Activated naive CD8-positive, alpha-beta T cell (primary cell): ENCODE data around the gene ZPR1.

Experiments used
- H3K27ac Mint-ChIP-seq: one replicate; pipeline ENCODE4 v1.8.0; 2021; ENCODE audit warnings: mixed read lengths
- H3K27me3 Mint-ChIP-seq: one replicate; pipeline ENCODE4 v1.8.0; 2021; ENCODE audit warnings: mixed read lengths
- H3K36me3 Mint-ChIP-seq: one replicate; pipeline ENCODE4 v1.8.0; 2021; ENCODE audit warnings: mixed read lengths
- H3K4me1 Mint-ChIP-seq: one replicate; pipeline ENCODE4 v1.8.0; 2021; ENCODE audit warnings: low read depth, mixed read lengths
- H3K4me3 Mint-ChIP-seq: one replicate; pipeline ENCODE4 v1.8.0; 2021; ENCODE audit warnings: mild to moderate bottlenecking, mixed read lengths
- H3K9me3 Mint-ChIP-seq: one replicate; pipeline ENCODE4 v1.8.0; 2021; ENCODE audit warnings: low read depth, mixed read lengths

ZPR1 gene

DNA sequence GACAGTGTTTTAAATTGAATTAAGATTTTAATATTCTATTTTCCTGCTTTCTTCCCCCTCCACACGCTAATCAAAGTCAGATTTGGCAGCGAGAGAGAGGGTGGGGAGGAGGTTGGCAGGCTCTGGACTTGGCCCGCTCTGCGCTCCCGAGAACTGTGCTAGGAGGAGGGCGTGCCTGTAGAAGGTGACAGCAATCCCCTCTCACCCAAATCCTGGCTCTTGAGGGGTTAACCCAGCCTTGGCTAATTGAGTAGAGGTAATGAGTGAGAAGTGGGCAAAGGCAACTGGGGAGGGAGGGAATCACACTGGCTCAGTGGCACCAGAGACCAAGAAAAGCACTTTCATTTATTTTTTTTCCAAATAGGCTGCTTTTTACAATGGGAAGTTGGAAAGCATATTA is 57.2 kb downstream of the ZPR1 start:
- H3K4me3 Mint-ChIP-seq, result no peak overlapping the region
- no peaks in the 10 kb centered on the region for H3K36me3 Mint-ChIP-seq
- no peaks in the 10 kb centered on the region for H3K9me3 Mint-ChIP-seq
- H3K4me1 Mint-ChIP-seq, result peaks cover 8% of the 10 kb centered on the region
- H3K27ac Mint-ChIP-seq, result no peak overlapping the region
- H3K27me3 Mint-ChIP-seq, result peaks cover 3% of the 10 kb centered on the region

DNA sequence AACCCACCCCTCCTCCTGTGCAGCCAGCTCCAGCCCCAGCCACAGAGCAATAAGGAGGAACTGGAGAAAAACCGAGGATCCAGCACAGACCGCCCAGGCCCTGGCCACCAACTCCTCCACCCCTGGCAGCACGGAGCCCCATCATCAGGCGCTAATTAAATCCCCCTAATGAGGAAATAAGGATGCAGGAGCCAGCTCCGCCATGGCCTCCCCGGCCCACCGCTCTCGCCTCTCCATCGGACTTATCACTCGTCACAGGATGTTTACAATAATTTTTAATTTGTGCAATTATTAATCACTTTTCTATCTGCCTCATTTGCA is 57.6 kb downstream of the ZPR1 start:
- no peak overlapping the region for H3K27ac Mint-ChIP-seq
- H3K36me3 Mint-ChIP-seq, result no peaks in the 10 kb centered on the region
- no peaks in the 10 kb centered on the region for H3K9me3 Mint-ChIP-seq
- H3K4me3 Mint-ChIP-seq, result no peak overlapping the region
- peaks cover 8% of the 10 kb centered on the region for H3K4me1 Mint-ChIP-seq
- H3K27me3 Mint-ChIP-seq, result peaks cover 3% of the 10 kb centered on the region

DNA sequence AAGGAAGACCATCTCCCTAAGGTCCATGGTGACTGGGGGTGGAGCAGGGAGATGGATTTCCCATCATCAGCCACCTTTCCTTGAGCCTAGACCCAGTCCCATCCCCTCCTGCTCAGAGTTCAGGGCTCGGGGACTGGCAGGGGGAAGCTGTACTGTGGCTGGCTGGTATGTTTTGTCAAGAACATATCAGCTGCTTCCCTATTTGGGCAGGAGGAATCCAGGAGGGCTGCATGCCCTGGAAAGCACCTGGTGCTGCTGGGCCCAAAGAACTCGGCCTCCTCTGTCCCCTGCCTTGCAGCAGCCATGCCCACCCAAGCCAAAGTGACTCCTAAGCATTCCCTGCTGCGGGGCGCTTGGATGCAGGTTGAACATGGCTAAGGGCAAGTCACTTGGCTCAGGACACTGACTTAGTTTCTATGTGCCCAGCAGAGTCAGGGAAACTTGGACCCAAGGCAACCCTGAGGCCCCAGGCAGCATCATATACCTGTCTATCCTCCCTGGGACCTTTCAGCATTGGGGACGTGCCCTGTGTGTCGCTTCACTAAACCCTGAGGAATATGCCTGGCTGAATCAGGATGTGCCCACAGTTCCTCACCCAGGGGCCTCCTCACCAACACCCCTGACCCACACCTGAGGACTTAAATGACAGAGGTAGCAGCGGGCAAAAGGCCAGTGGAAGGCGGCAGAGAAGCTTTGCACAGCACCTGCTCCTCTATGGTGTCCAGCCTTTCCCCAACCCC is 58.2 kb downstream of the ZPR1 start:
- Mint-ChIP-seq H3K36me3 (no peaks in the 10 kb centered on the region), H3K4me3 (no peak overlapping the region), H3K27me3 (peaks cover 3% of the 10 kb centered on the region), H3K4me1 (peaks cover 8% of the 10 kb centered on the region), H3K27ac (no peak overlapping the region), H3K9me3 (no peaks in the 10 kb centered on the region)

GRCh38 chr11:116727990-116728389 is 59.8 kb downstream of the ZPR1 start:
- Mint-ChIP-seq H3K36me3 (no peaks in the 10 kb centered on the region), H3K27ac (no peak overlapping the region), H3K9me3 (no peaks in the 10 kb centered on the region), H3K4me1 (peaks cover 6% of the 10 kb centered on the region), H3K4me3 (no peak overlapping the region), H3K27me3 (peaks cover 3% of the 10 kb centered on the region)

GRCh38 chr11:116725434-116726221 is 62.2 kb downstream of the ZPR1 start:
- Mint-ChIP-seq H3K4me1 (no peaks in the 10 kb centered on the region), H3K9me3 (no peaks in the 10 kb centered on the region), H3K27ac (no peak overlapping the region), H3K27me3 (peaks cover 3% of the 10 kb centered on the region), H3K36me3 (no peaks in the 10 kb centered on the region), H3K4me3 (no peak overlapping the region)

GRCh38 chr11:116724813-116725212 is 63.0 kb downstream of the ZPR1 start:
- H3K36me3 Mint-ChIP-seq, result no peaks in the 10 kb centered on the region
- no peaks in the 10 kb centered on the region for H3K9me3 Mint-ChIP-seq
- no peak overlapping the region for H3K4me3 Mint-ChIP-seq
- no peak overlapping the region for H3K27ac Mint-ChIP-seq
- no peaks in the 10 kb centered on the region for H3K4me1 Mint-ChIP-seq
- peaks cover 3% of the 10 kb centered on the region for H3K27me3 Mint-ChIP-seq
